ENCODE data around the gene CBLN3.
A peak's percentile ranks its signal among the peaks of the same experiment; 100 is the strongest.
"Not testable (repeated sequence)": the region's sequence is repeated elsewhere in the genome, so short reads cannot be mapped to it uniquely, and the experiment has no call there.

CBLN3 gene

DNA sequence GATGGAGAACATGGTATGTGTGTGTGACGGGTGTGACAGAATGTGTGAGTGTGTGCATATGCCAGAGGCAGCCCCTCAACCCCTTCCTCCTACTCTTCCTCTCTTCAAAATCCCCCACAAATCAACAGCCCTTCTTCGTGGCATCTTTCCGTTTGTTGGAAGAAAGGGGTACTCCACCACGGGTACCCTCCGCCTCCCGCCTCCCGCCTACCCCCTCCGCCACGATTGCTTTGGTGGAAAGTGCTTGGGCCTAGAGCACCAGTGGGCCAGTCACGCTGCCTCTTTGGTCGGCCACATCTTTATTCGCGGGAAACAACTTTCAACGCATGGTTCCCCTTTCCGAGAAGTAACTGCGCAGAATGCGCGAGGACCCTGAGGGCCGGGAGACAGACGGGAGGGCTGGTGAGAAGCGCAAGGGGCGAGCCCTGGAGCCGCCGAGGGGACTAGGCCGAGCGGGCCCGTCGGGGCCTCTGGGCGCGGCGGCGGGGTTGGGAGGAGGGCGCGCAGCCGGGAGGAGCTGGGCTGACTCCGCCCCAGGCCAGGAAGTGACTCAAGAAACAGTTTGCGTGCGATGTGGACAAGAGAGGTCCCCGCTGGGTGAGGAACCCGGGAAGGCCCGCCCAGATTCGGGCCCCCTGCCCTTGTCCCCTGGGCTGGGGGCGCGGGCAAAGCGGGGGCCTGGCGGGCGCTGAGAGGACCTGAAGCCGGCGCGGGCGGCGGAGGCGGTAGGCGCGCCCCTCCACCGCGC lies at the start of gene CBLN3, which contains the start of gene KHNYN:
Gene CBLN3, minus strand, starts transcription at position 274 of the 748 bp plus-strand sequence. CDS start 614 bp downstream, outside the sequence.
Gene KHNYN, plus strand, starts transcription at position 560 of the 748 bp plus-strand sequence. CDS start 777 bp downstream, outside the sequence.
- DNase-seq, result peak; percentile 88

DNA sequence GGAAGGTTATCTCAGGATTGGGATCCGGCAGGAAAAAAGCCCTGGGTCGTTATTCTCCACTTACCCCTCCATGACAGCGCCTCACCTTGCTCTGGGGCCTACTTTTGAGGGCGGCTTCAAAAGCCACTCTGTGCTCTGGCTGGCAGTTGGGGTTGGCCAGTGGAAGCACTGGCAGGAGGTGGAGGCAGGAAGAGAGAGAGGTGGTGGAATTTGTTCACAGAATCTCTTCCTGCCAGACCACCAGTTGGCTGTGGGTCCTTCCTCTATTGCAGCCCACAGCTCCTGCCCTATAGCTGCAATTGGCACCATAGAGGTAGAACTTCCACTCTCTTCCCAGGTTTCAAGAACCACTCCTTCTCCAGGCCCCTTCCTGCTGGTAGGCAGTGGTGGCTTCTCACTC lies 45.8 kb upstream of the CBLN3 start:
- DNase-seq, result no peak

DNA sequence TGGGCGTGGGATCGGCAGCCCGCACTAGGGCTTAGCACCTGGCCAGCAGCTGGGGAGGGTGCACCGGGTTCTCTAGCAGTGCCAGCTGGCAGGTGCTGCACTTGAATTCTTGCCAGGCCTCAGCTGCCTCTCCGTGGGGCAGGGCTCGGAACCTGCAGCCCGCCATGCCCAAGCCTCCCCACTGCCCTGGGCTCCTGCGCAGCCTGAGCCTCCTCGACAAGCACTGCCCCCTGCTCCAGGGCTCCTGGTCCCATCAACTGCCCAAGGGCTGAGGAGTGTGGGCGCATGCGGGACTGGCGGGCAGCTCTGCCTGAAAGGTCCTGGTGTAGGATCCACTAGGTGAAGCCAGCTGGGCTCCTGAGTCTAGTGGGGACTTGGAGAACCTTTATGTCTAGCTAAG lies 43.7 kb upstream of the CBLN3 start:
- DNase-seq, result no peak

DNA sequence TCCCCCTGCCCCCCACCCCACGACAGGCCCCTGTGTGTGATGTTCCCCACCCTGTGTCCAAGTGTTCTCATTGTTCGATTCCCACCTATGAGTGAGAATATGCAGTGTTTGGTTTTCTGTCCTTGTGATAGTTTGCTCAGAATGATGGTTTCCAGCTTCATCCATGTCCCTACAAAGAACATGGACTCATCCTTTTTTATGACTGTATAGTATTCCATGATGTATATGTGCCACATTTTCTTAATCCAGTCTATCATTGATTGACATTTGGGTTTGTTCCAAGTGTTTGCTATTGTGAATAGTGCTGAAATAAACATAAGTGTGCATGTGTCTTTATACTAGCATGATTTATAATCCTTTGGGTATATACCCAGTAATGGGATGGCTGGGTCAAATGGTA lies 41.0 kb upstream of the CBLN3 start:
- DNase-seq, result not testable (repeated sequence)

DNA sequence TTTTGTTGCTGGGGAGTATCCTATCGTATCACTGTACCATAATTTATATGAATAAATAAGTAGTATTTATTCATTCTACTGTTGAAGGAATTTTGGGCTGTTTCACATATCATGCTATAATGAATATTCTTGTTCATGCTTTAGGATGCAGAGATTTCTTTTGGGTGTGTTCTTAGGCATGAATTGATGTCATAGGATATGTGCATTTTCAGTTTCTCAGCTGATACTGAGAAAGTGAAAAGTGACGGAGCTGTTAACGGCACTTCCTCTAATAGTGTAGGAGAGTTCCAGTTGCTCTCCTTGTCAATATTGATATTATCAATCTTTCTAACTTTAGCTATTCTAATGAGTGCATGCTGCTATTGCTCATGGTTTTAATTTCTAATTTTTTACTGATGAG lies 36.3 kb upstream of the CBLN3 start:
- DNase-seq, result no peak

DNA sequence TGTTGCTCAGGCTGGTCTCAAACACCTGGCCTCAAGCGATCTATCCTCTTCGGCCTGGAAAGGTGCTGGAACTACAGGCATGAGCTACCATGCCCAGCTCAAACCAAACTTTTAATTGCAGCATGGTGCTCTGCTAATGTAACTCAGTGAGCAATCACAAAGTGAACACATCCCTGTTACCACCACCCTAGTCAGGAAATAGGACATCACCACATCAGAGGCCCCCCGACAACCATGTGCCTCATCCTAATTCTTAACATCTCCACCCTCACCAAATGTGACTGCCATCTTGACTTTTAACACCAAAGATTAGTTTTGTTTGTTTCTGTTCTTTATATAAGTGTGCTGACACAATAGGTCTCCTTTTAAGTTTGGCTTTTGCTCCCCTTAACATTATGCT lies 35.9 kb upstream of the CBLN3 start:
- DNase-seq, result no peak

DNA sequence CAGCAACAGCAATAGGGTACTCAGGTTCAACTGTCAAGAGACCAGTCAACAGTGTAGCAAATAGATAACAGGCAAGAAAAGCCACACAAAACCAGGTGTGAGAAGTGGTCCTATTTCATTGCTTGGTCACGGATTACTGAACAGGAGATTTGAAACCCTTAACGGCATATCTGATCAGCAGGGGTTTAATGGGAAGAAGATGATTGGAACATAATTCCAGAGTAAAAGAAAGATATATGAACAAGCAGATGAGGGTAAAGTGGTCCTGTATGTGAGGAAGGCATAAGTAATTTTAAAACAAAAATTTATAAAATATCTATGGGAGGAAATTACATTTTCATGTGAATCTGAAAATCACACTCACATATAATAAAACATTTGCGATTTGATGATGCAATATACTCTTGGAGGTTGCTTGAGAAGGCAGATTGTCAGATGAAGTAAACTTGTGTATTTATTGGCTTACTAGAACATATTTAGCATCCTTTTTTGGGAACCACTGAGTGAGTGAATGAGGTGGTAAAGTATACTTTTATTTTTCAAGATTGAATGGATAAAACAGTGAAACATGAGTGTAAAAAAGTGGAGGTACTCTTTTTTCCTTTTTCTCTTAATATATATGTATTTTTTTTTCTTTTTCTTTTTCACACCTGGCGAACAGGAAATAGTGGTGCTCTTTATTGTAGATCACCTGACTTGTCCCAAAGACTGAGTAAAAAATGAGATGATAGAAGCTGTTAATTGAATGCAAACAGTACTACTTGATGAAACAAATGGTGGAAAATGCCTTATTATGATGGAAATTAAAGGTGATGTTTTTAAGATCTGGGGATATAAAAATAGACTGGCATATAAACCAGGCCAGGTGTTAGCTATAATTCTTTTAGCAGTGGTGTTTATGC lies 34.7 kb upstream of the CBLN3 start:
- DNase-seq, result no peak

DNA sequence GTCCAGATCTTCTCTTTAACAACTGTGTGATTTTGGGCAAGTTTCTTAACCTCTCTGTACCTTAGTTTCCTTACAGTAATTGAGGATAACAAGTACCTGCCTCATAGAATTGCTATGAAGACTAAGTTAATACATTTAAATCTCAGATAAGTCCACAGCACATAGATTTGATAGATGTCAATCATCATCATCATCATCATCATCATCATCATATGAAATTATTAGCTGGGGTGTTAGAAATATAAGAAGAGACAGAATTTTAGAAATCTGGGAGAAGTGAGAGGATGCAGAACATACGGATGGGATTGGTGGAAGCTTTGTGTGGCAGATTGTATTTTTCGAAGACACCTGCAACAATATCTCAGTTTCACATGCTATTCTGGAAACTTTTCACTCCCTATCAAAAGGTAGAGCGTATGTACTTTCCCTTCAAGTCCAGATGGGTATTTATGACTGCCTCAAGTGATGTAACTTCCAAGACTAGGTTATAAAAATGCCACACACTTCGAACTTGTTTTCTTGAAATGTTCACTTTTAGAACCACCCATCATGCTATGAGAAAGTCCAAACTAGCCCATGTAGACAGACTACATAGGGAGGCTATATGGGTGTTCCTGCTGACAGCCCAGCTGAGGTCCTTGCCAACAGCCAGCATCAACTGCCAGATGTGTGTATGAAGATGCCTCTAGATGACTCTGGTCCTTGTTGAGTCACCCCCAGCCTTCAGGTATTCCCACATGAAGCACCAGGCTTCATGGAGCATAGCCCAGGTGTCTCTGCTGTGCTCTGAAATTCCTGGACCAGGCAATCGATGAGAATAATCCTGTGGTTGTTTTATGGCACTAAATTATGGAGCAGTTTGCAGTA lies 33.8 kb upstream of the CBLN3 start:
- no peak for DNase-seq

DNA sequence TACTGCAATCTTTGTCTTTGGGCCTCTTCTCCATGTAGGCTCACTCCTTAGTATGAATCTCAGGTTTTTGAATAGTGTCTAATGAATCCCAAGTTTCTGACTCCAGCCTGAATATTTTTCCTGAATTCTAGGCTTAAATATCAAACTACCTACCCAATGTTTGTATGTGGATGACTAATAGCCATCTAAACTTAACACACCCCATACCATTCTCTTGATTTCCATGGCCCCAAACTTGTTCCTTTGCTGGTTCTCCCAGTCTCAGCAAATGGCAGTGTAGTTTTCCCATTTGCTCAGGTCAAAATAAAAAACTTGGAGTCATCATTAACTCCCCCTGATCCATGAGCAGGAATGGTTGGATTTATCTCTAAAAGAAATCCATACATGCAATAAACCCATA lies 31.9 kb upstream of the CBLN3 start:
- DNase-seq, result no peak

DNA sequence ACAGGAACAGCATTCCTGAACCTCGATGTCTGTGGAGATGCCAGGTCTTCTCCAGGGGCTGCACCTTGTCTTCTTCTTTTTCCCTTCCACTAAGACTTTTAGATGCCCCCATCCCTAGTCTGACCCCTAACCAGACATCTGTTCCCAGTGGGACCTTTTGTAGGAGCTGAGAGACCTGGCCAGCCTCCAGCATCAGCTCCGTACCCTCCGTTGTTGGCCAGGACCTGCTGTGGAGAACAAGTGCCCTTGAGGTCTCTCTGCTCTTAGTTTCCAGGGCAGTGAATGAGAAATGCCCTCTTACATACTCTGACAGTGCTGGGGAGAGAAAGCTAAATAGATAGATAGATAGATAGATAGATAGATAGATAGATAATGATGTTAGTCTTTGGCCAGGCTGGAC lies 29.9 kb upstream of the CBLN3 start:
- no peak for DNase-seq

DNA sequence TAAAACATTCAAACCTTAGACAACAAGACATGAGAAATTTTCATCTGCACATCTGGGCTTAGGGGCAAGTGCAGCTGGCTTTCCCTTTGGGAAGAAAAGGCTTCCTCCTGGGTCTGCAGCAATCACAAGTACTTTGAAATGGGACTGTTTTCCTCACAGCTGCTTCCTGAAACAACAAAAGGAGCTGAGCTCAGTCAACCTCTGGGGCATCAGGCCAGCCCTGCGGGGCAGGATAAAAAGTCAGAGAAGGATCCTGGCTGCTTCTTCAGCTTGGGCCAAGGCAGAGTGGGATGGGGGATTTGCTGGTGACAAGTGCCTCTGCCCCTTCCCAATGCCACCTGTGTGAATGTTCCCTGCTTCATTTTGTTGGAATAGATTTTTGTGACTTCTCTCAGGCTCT lies 29.3 kb upstream of the CBLN3 start:
- no peak for DNase-seq

DNA sequence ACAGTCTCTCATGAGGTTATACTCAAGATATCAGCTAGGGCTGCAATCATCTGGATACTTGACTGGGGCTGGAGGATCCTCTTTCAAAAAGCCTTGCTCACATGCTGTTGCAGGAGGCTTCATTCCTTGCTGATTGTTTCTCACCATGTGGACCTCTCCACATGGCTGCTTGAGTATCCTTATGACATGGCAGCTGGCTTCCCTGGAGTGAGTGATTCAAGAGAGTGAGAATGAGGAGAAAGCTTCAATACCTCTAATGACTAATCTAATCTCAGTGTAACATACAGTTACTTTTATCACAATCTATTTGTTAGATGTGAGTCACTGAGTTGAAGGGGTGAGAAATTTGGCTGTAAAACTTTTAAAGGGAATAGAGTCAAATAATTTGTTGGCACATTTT lies 27.5 kb upstream of the CBLN3 start:
- DNase-seq, result peak; percentile 32

DNA sequence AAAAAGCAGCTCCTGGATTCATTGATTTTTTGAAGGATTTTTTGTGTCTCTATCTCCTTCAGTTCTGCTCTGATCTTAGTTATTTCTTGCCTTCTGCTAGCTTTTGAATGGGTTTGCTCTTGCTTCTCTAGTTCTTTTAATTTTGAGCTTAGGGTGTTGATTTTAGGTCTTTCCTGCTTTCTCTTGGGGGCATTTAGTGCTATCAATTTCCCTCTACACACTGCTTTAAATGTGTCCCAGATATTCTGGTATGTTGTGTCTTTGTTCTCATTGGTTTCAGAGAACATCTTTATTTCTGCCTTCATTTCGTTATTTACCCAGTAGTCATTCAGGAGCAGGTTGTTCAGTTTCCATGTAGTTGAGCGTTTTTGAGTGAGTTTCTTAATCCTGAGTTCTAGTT lies 21.4 kb upstream of the CBLN3 start:
- not testable (repeated sequence) for DNase-seq

DNA sequence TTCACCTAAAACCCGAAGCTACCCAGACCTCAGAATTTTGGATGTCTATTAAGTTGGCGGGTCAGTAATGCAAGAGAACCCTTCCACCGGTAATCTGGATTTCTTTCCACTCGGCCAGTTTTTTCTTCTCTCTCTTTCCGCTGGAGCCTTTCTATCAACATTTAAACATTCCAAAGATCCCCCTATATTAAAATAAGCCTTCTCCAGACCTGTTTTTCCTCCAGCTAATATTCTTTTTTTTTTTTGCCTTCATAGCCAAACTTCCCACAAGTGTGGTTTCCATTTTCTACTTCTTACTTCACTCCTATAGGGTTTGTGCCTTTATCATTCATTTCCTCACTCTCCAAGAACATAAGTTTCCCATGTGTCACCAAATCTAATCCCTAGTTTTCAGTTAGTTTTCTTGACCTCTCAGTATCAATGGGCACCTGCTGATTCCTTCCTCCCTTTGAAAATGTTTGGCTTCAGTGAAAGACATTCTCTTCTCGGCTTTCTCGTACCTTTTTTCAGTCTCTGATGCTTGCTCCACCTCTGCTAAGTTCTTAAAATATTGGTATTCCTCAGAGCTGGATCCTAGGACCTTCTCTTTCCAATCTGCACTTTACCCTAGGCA lies 13.7 kb upstream of the CBLN3 start:
- no peak for DNase-seq

DNA sequence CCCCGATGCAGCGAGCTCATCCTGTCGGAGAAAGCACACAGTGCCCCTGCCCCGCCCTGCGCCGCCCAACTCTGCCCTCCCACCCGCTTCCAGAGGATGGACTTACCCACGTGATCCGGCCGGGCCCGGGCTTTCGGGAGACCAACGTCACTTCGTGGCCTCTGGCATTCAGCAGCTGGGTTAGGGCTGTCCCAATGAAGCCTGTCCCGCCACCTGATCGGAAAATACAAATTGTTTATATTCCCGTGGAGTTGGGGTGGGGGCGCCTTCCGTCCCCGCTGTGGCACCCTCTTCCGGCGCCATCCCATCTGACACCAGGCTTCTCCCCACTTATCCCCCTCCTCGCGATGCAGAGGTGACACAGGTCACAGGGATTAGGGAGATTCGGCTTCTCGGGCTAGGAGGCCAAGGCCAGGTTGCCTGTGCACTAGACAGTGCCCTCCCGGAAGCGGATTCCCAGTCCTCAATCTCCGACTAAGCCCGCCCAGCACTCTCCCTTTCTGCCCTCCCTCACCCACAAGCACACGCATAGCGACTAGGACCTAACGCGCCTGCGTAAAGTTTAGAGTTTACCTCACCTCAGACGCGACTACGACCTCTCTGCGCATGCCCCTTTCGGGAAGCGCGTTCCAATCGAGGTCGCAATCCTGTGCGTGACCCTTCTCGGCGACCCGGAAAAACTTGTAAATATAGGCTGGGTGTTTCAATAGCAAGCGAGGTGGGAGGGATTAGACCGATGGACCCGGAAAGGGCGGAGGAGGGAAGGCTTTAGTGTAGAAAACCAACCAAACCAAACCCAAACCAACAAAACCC lies 13.0 kb upstream of the CBLN3 start, which contains the start of gene SDR39U1:
Gene SDR39U1, minus strand, starts transcription at position 537 of the 813 bp plus-strand sequence. Its CDS starts 7 bp downstream, at position 530.
- peak; percentile 97 for DNase-seq

DNA sequence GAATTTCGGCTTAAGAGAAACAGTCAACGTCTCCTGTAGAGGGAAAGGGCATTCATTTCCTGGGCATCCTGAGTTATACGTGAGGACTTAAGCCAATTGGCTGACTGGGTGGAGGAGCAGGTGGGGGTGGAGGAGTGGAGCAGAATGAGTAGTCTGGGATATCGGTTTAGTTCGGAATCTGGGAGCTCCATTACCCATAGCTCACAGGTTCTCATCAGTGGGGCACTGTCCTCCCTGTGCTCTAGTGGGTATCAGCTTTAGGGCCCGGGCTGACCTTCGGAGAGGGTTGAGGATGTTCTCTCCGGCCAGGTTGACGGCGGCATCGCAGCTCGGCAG lies 12.4 kb upstream of the CBLN3 start:
- DNase-seq, result no peak

DNA sequence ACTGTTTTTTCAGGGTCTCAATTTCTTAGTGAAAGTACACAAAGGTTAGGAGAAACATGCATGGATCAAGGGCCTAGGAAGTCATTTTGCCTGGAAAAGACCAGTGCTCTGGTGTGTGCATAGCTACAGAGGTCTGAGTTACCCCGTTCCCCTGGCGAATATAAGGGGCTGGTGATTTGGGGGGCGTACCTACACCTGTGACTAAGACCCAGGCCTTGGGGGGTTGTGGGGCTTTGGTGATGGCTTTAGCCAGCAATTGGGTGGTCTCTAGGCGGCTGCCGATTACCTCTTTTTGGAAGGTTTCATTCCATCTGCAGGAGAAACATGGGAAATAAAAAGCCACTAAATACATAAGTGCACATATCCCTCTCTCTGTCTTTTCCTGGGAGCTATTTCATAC lies 12.0 kb upstream of the CBLN3 start:
- no peak for DNase-seq

DNA sequence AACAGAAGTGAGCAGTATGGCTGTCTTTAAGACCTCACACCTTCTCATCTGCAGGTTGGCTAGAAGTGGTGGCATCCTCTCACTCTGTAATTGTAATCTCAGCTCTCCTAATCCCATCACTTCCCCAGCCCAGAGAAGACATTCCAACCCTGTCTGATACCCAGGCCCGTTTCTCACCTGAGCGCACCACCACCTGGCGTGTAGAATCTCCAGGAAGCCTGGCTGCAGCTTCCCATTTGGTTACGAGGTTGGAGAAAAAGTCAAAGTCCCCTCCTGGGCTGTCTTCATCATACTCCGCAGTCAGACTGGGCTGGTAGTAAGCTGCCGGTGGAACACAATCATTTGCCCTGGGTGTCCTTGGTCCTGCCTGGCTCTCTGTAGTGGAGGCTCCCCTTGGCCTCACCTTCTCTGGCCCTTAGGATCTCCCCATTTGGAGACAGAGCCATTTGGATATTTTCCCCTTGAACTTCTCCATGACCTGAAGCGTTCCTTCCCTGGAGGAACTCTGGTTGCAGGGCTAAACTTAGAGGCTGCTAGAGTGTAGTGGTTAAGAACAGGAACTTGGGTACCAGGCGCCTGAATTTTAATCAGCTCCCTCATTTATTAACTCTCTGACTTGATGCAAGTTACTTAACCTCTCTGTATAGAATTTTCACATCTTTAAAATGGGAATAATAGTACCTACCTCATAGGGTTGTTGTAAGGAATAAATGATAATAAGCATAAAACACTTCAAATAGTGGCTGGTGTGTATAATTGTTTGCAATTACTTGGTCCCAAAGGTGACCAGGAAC lies 11.3 kb upstream of the CBLN3 start:
- no peak for DNase-seq

DNA sequence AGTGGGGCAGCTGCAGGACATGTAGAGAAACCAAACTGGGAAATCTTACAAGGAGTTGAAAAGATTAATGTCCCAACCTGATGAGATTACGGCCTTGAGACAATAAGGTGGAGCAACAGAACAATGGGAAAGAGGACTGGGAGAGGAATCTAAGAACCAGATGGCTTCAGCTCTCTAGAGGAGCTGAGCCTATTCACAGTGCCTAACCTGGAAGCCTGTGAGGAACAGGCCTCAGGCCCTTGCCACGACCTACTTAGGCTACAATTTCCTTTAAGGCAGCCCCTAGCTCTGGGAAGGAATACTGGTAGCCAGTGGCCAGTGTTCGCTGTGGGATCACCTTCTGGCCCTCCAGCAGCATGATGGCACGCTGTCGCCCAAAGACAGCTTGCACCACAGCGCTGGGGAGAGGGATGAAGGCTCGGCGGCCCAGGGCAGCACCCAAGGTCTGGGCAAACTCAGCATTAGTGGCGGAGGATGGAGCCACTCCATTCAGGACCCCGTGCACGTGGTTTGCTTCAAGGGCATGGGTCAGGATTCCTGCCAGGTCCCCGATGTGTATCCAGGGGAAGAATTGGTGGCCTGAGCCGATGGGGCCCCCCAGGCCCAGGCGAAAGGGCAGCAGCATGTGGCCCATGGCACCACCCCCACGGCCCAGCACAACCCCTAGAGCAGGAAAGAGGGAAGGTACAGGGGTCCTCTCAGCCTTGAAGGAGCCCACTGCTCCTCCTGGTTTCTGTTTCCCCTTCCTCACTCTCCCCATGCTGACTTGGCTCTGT lies 10.6 kb upstream of the CBLN3 start:
- DNase-seq, result no peak

DNA sequence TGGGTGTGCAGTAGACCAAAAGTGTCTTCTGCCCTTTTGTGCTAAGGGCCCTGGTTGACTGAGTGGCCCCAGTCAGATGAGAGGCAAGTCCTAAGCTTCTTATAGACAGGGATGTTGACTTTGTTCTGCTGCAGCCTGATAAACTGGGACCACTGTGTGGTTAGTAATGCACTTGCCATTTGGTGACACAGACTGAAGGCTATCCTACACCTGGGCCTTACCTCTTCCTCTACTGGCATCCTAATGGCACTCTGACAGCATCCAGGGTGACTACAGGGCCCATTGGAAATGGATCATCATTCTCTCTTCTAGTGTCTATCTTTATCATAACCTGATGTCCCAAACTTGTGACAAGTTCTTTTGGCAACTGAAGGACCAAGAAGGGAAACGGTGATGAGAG lies 9.8 kb upstream of the CBLN3 start:
- no peak for DNase-seq

Data from stimulated activated CD4-positive, alpha-beta T cell treated with anti-CD3 and anti-CD28 coated beads, Interleukin-1b, Interleukin-23, amount 100 ng/mL, for 48 hours (primary cell).